ENCODE results near the gene KRTAP4-12. TPM values are rescaled to one million over a fixed set of nuclear protein-coding genes. Genes with fewer than 3 reads are reported as not detected.
"Not testable (repeated sequence)": the region's sequence is repeated elsewhere in the genome, so short reads cannot be mapped to it uniquely, and the experiment has no call there.

KRTAP4-12 gene
- total RNA-seq, 4 donors from 2014 or later, result not detected

- Histone ChIP-seq H3K9me3 (no peaks in the 10 kb centered on the region), H3K27me3 (peaks cover 22% of the 10 kb centered on the region), H3K27ac (no peak overlapping the region), H3K4me1 (no peaks in the 10 kb centered on the region), H3K4me3 (no peak overlapping the region), H3K36me3 (no peaks in the 10 kb centered on the region)
- ATAC-seq, result no peak
- WGBS, 2 donors (ENCODE audit: low coverage in 1 of 2), result 72% methylated on average over 1 of the region's 1 CpG; no CpG with 5 or more reads in 1 of the 2 donors
- no peak for TF ChIP-seq POLR2AphosphoS5 (IDR thresholded peaks at IDR 0.05)
- no peak for TF ChIP-seq CTCF (IDR thresholded peaks at IDR 0.05)
Observed at GRCh38 chr17:41107941-41108450, 16.0 kb downstream of the KRTAP4-12 start.

GRCh38 chr17:41105347-41105746 is 18.6 kb downstream of the KRTAP4-12 start, which contains the start of gene KRTAP4-9:
KRTAP4-9 (plus strand) TSS chr17:41105389; CDS start chr17:41105389, 0 bp downstream.
- not testable (repeated sequence) for H3K36me3 ChIP-seq, H3K9me3 ChIP-seq, H3K4me3 ChIP-seq, H3K27ac ChIP-seq, H3K4me1 ChIP-seq, ATAC-seq
- peaks cover 30% of the 10 kb centered on the region for H3K27me3 ChIP-seq
- WGBS, 2 donors (ENCODE audit: low coverage in 1 of 2), result 54% methylated on average over 6 of the region's 10 CpGs; no CpG with 5 or more reads in 1 of the 2 donors

- not testable (repeated sequence) for ATAC-seq, H3K4me3 ChIP-seq, H3K9me3 ChIP-seq, H3K36me3 ChIP-seq, H3K4me1 ChIP-seq, H3K27ac ChIP-seq
- H3K27me3 ChIP-seq, result peaks cover 35% of the 10 kb centered on the region
- whole genome bisulfite sequencing, 2 donors (ENCODE audit: low coverage in 1 of 2), result 25 to 50% methylated on average over 2 of the region's 2 CpGs
Observed at GRCh38 chr17:41104386-41105038, 19.5 kb downstream of the KRTAP4-12 start.

GRCh38 chr17:41103896-41104295 is 20.1 kb downstream of the KRTAP4-12 start:
- 80 to 81% methylated on average over 1 of the region's 1 CpG for WGBS, 2 donors (ENCODE audit: low coverage in 1 of 2)
- Histone ChIP-seq H3K27me3 (peaks cover 38% of the 10 kb centered on the region), H3K27ac (no peak overlapping the region), H3K9me3 (no peaks in the 10 kb centered on the region), H3K36me3 (no peaks in the 10 kb centered on the region), H3K4me1 (no peaks in the 10 kb centered on the region), H3K4me3 (no peak overlapping the region)
- no peak for ATAC-seq
- TF ChIP-seq POLR2AphosphoS5 (IDR thresholded peaks at IDR 0.05) (no peak), CTCF (IDR thresholded peaks at IDR 0.05) (no peak), EP300 (IDR thresholded peaks at IDR 0.05) (no peak), POLR2A (IDR thresholded peaks at IDR 0.05) (no peak)

GRCh38 chr17:41101586-41102259 is 22.3 kb downstream of the KRTAP4-12 start, which contains the start of gene KRTAP4-16:
KRTAP4-16 (minus strand) TSS chr17:41102209; CDS start chr17:41102209, 0 bp downstream.
- no peak for ATAC-seq
- no peak within 1 kb of the TSS for H3K4me3 ChIP-seq
- no peaks in the 10 kb centered on the region for H3K36me3 ChIP-seq
- WGBS, 2 donors (ENCODE audit: low coverage in 1 of 2), result 18 to 47% methylated on average over 5 of the region's 10 CpGs
- TF ChIP-seq EP300 (IDR thresholded peaks at IDR 0.05) (no peak), POLR2AphosphoS5 (IDR thresholded peaks at IDR 0.05) (no peak), CTCF (IDR thresholded peaks at IDR 0.05) (no peak), POLR2A (IDR thresholded peaks at IDR 0.05) (no peak)
- H3K9me3 ChIP-seq, result no peaks in the 10 kb centered on the region
- no peaks in the 10 kb centered on the region for H3K4me1 ChIP-seq
- H3K27ac ChIP-seq, result no peak within 1 kb of the TSS
- H3K27me3 ChIP-seq, result peaks cover 32% of the 10 kb centered on the region

GRCh38 chr17:41099682-41100480 is 24.1 kb downstream of the KRTAP4-12 start:
- H3K4me1 ChIP-seq, result not testable (repeated sequence)

More at GRCh38 chr17:41099682-41100480, 24.1 kb downstream of the KRTAP4-12 start:
- not testable (repeated sequence) for H3K4me3 ChIP-seq, H3K36me3 ChIP-seq, ATAC-seq, H3K9me3 ChIP-seq, H3K27ac ChIP-seq
- WGBS, 2 donors (ENCODE audit: low coverage in 1 of 2), result 47 to 48% methylated on average over 6 to 7 of the region's 7 CpGs
- H3K27me3 ChIP-seq, result peaks cover 26% of the 10 kb centered on the region
